Hepatocyte (in vitro differentiated cells): ENCODE results near the gene INTS11. TPM values are rescaled to one million over a fixed set of nuclear protein-coding genes. Genes with fewer than 3 reads are reported as not detected.

Experiments used
- DNase-seq: peaks from one replicate; pipeline ENCODE4 v3.0.0-alpha.2; 2016; ENCODE audit warnings: low spot score
- H2AFZ ChIP-seq: fragments of 200-600 bp; sonication (generic); 2 replicates; pipeline ENCODE4 v1.6.0; 2016; ENCODE audit warnings: antibody characterized with exemption, mild to moderate bottlenecking
- H3K27ac ChIP-seq: fragments of 200-600 bp; sonication (generic); 2 replicates; pipeline ENCODE4 v1.5.1; 2016; ENCODE audit warnings: mild to moderate bottlenecking
- H3K27me3 ChIP-seq: fragments of 200-600 bp; sonication (generic); 2 replicates; pipeline ENCODE4 v1.6.1; 2016
- H3K36me3 ChIP-seq: fragments of 200-600 bp; sonication (generic); replicated peaks from 2 replicates; pipeline ENCODE4 v1.5.1; 2016; ENCODE audit warnings: low read depth; ENCODE audit not compliant: insufficient read depth
- H3K4me1 ChIP-seq: fragments of 200-600 bp; sonication (generic); 2 replicates; pipeline ENCODE4 v1.5.1; 2016; ENCODE audit warnings: mild to moderate bottlenecking, moderate library complexity; ENCODE audit not compliant: insufficient read depth
- H3K4me2 ChIP-seq: fragments of 200-600 bp; sonication (generic); 2 replicates; pipeline ENCODE4 v1.6.0; 2016
- H3K4me3 ChIP-seq: fragments of 200-600 bp; sonication (generic); 2 replicates; pipeline ENCODE4 v1.5.1; 2016; ENCODE audit warnings: mild to moderate bottlenecking
- H3K79me2 ChIP-seq: fragments of 200-600 bp; sonication (generic); 2 replicates; pipeline ENCODE4 v1.6.0; 2017; ENCODE audit warnings: mild to moderate bottlenecking
- H3K9me2 ChIP-seq: fragments of 200-600 bp; sonication (generic); replicated peaks from 2 replicates; pipeline ENCODE4 v1.6.0; 2017; ENCODE audit warnings: mild to moderate bottlenecking; ENCODE audit not compliant: insufficient read depth
- H3K9me3 ChIP-seq: fragments of 200-600 bp; sonication (generic); 2 replicates; pipeline ENCODE4 v1.5.1; 2016; ENCODE audit warnings: low read depth, mild to moderate bottlenecking
- H4K20me1 ChIP-seq: fragments of 200-600 bp; sonication (generic); 2 replicates; pipeline ENCODE4 v1.6.0; 2016; ENCODE audit warnings: mild to moderate bottlenecking; ENCODE audit not compliant: insufficient read depth, poor library complexity, severe bottlenecking
- EZH2 ChIP-seq: fragments of 200-600 bp; sonication (generic); IDR thresholded peaks from 2 replicates; pipeline ENCODE4 v1.6.1; 2016; ENCODE audit warnings: antibody characterized with exemption, mild to moderate bottlenecking, borderline replicate concordance
- EZH2phosphoT487 ChIP-seq: fragments of 200-600 bp; sonication (generic); IDR thresholded peaks from one replicate; pipeline ENCODE4 v1.6.1; 2018; ENCODE audit warnings: antibody characterized with exemption, mild to moderate bottlenecking, low read depth, moderate library complexity; ENCODE audit not compliant: unreplicated experiment, severe bottlenecking
- WGBS: methylation state at CpG from one replicate; pipeline ENCODE4 v1.1.6; 2016; ENCODE audit warnings: low lambda C conversion rate; ENCODE audit errors: missing lambda C conversion rate; 5-methylcytosine and 5-hydroxymethylcytosine counted together
- polyA plus RNA-seq: library from polyadenylated mRNA; unstranded; fragments of >200 nt; fragmentation: Nextera tagmentation; extraction: Ambion mirVana; gene quantifications from 2 replicates; pipeline ENCODE4 v1.2.1, GENCODE V29; 2016
- total RNA-seq: library from RNA; depleted of rRNA; stranded (reverse); fragments of >200 nt; gene quantifications from 2 replicates; pipeline ENCODE4 v1.2.3, GENCODE V29; 2014
- TF ChIP-seq, protein P1 (sequence below): fragments of 200-600 bp; sonication (generic); IDR thresholded peaks from 2 replicates; pipeline ENCODE4 v1.5.1; 2016; ENCODE audit warnings: antibody characterized with exemption, mild to moderate bottlenecking; ENCODE audit not compliant: poor library complexity

The INTS11 gene
- total and polyA plus RNA-seq, 2 experiments from 2014 or later, result 80.4 to 80.6 TPM

DNA sequence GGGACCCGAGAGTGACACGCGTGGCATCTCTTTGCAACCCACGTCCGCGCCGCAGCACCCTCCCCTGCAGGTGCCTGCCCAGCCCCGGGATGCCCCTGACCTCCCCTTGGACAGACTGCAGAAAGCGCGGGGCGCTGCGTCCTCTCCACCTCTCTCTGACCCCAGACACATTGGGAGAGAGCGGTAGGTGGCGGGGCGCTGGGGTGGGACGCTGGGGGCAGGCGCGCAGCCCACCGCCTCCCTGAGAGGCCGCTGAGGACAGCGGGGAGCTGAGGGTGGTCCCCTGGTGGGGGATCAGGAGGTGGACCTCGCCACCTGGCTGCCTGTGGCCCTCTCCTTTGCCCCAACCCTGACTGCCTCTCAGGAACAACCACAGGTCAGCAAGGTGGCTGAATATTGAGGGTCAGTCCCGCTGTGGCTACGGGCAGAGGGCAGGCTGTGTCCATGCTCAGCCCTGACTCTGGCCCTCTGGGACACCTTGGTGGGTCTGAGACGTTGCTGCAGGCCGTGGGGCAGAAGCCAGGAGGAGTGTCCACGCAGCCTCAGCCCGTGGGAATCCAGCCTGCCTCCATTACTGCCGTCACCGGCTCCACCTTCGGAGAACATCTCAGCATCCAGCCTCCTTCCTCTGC, 50.0 kb downstream of the INTS11 start:
- H3K27ac ChIP-seq, result no peak overlapping the region

DNA sequence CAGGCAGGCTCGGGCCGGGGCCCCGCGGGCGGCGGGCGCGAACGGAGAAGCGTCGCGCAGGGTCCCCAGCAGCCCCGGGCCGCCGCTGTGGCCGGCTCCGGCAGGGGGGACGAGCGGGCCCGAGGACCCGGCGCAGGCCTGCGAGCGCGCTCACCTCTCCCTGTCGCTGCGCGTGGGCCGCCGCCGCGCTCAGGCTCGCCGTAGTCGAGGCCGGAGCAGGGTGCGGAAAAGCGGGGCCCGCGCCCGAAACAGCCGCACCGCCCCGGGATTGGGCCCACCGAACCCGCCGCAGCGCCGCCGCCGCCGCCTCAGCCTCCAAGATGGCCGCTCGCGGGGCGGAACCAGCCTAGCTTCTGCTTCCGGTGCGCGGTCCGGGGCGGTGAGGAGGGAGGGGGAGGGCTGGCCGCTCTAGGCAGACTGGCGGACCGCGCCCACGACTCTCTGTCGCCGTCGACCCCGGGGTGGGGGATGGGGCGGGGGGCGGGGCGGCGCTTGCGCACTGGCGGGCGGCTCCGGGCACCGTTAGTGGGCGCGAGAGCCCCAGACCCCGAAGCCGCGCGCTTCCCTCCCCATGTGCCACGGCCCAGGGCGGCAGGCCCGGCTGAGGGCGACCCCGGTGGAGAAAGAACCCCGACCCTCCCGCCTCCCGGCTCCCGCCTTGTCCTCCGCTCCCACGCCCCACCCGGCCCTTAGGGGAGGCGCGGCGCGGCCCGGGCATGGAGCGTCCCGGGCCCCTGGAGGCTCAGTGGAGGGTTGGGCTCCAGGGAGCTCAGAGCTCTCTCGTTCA, 50.8 kb downstream of the INTS11 start, which contains the start of gene UBE2J2:
UBE2J2 (minus strand) TSS at position 343 of the 787 bp plus-strand sequence. CDS start 5,862 bp downstream, outside the sequence.
- Histone ChIP-seq H3K79me2 (peaks cover 44% of the 10 kb centered on the region), H3K9me2 (no peaks in the 10 kb centered on the region), H3K4me2 (peak within 1 kb of the TSS; percentile 100), H3K4me1 (peaks cover 22% of the 10 kb centered on the region), H3K4me3 (peak within 1 kb of the TSS; percentile 91), H3K27ac (peak within 1 kb of the TSS; percentile 78), H2AFZ (peak within 1 kb of the TSS; percentile 97), H3K36me3 (no peaks in the 10 kb centered on the region), H4K20me1 (peaks cover 39% of the 10 kb centered on the region), H3K27me3 (no peaks in the 10 kb centered on the region), H3K9me3 (no peaks in the 10 kb centered on the region)
- TF ChIP-seq, protein P1, sequence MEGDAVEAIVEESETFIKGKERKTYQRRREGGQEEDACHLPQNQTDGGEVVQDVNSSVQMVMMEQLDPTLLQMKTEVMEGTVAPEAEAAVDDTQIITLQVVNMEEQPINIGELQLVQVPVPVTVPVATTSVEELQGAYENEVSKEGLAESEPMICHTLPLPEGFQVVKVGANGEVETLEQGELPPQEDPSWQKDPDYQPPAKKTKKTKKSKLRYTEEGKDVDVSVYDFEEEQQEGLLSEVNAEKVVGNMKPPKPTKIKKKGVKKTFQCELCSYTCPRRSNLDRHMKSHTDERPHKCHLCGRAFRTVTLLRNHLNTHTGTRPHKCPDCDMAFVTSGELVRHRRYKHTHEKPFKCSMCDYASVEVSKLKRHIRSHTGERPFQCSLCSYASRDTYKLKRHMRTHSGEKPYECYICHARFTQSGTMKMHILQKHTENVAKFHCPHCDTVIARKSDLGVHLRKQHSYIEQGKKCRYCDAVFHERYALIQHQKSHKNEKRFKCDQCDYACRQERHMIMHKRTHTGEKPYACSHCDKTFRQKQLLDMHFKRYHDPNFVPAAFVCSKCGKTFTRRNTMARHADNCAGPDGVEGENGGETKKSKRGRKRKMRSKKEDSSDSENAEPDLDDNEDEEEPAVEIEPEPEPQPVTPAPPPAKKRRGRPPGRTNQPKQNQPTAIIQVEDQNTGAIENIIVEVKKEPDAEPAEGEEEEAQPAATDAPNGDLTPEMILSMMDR, result no peak
- TF ChIP-seq EZH2 (no peak), EZH2phosphoT487 (no peak)
- DNase-seq, result peak; percentile 97
- WGBS, result 1% methylated on average over 48 of the region's 105 CpGs

More for the DNA sequence above, 50.0 kb downstream of the INTS11 start:
- Histone ChIP-seq H3K4me3 (peak overlapping the region; percentile 91), H4K20me1 (peaks cover 37% of the 10 kb centered on the region), H3K4me1 (peaks cover 22% of the 10 kb centered on the region), H3K9me2 (no peaks in the 10 kb centered on the region), H3K4me2 (peak overlapping the region; percentile 100), H3K79me2 (peaks cover 40% of the 10 kb centered on the region), H3K36me3 (no peaks in the 10 kb centered on the region), H2AFZ (peak overlapping the region; percentile 97), H3K9me3 (no peaks in the 10 kb centered on the region), H3K27me3 (no peaks in the 10 kb centered on the region)
- WGBS, result 43% methylated on average over 17 of the region's 31 CpGs
- DNase-seq, result no peak
- TF ChIP-seq EZH2phosphoT487 (no peak), EZH2 (no peak)
- TF ChIP-seq, protein P1, result no peak

DNA sequence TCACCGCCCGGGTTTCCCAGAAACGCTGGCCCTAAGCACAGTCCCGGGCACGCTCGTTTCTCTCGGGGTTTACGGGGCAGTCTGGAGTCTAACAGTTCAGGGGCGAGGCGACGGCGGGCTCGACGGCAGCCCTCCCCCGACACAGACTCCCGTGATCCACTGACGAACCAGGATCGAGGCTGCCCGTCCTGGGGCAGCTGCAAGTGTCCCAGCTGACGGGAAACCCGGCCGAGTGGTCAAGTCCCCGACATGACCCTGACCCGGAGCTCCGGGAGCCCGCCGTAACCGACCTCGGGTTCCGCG, 51.3 kb downstream of the INTS11 start:
- Histone ChIP-seq H3K9me2 (no peaks in the 10 kb centered on the region), H3K4me2 (peak overlapping the region; percentile 100), H3K4me3 (peak overlapping the region; percentile 74), H3K36me3 (no peaks in the 10 kb centered on the region), H3K79me2 (peaks cover 49% of the 10 kb centered on the region), H3K27me3 (no peaks in the 10 kb centered on the region), H4K20me1 (peaks cover 43% of the 10 kb centered on the region), H3K9me3 (no peaks in the 10 kb centered on the region), H3K4me1 (peaks cover 22% of the 10 kb centered on the region), H3K27ac (peak overlapping the region; percentile 78), H2AFZ (no peak overlapping the region)
- TF ChIP-seq, protein P1, result no peak
- TF ChIP-seq EZH2 (no peak), EZH2phosphoT487 (no peak)
- DNase-seq, result no peak
- 1% methylated on average over 30 of the region's 31 CpGs for WGBS
